ENCODE measurements around the gene CFAP99.

Gene CFAP99

DNA sequence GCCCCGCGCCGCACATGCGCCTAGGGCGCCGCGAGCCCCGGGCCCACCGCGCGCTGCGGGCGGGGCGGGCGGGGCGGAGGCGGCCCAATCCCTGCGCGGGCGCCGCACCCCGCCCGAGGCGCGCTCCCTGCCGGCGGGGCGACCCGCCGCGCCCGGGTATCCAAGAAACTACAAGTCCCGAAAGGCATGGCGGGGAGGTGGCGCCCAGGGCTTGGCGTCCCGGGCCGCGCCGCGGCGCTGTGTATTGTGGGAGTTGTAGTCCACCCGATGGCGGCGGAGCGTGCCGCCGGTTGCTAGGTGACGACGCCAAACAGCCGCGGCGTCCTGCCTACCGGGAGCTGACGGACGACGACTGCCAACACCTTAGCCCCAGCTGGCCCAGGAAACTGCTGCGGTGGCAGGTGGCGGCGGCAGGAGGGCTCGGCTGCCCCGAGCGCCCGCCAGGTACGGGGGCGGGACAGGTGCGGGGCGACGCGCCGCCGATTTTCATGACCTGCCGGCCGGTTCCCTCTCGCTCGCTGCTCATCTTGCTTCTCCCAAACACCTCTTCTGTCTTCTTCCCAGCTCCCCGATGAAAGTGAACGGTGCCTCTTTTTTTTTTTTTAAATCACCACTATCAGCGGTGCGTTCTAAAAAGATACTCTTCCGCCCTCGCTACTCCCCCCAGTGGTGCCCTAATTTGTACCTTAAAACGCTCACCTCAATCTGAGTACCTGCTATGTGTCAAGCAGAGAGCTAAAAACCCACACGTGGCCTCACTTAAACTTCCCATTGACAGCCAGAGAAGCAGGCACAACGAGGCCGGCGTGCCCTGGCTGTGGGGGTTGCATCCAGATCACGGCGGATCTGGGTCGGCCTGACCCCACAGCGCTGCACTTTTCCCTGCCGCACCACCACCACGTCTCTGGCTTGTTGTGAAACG, at the start of gene CFAP99:
CFAP99 (plus strand) TSS at position 306 of the 922 bp plus-strand sequence.
- TF ChIP-seq CTCF (IDR thresholded peaks at IDR 0.05): no peak

DNA sequence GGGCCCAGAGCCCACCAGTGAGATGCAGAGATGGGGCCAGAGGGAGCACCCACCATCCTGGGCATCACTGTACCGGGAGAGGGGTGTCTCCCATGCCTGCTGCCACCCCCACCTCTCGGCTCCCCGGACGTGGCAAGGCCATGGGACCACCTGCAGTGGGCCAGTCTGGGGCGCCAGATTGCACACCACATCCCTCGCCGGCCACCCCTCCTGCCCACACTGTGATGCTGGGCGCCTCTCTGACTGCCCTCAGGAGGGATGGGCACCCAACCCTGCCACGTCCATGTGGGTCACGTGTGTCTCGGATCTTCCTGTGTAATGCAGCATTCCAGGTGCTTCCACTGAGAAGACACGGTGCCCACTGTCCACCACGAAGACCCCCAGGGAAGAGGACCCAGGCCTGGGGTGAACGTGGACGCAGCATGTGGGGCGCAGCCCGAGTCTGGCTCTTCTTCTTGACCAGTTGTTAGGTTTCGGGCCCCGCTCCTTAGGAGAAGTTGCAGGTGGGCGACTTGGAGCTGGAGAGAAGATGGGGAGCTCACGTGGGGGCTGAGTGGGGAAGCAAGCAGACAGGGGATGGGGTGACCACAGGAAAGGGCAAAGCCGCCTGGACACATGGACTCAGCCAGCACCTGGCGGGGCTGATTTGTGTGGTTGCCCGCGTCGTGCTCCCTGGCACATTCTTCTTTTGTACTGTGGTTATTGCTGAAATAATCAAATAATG, 48.0 kb upstream of the CFAP99 start:
- no peak for TF ChIP-seq CTCF (IDR thresholded peaks at IDR 0.05)

DNA sequence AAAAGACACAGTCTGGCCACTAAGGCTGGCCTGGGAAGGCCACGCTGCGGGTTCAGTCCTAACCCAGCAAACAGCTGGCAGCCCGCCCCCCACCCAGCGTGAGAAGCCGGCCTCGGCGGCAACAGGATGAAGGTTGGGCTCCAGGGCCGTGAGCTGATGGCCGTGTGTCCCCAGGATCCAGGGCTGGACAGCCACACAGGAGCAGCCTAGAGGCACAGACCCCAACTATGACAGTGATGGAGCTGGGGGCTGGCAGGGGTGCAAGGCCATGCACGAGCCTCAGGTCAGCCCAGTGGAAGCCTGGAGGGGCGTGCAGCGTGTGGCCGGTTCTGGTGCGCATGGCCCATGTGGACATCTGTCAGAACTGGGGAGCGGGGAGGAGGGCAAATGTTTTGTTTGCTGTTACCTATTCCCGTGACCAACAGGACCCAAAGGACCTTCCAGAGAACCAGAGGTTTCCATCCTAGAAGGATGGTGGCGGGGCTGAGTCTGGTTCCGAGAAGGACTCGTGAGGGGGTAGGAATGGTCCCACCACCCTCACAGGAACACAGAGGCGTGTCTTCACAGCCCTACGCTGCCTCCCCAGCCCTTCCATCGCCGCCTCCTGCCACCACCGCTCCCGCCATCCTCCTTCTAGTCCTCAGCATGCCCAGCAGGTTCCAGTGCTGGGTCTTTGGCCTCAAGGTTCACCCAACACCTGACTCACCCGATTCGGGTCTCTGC, 46.8 kb upstream of the CFAP99 start:
- no peak for TF ChIP-seq CTCF (IDR thresholded peaks at IDR 0.05)

DNA sequence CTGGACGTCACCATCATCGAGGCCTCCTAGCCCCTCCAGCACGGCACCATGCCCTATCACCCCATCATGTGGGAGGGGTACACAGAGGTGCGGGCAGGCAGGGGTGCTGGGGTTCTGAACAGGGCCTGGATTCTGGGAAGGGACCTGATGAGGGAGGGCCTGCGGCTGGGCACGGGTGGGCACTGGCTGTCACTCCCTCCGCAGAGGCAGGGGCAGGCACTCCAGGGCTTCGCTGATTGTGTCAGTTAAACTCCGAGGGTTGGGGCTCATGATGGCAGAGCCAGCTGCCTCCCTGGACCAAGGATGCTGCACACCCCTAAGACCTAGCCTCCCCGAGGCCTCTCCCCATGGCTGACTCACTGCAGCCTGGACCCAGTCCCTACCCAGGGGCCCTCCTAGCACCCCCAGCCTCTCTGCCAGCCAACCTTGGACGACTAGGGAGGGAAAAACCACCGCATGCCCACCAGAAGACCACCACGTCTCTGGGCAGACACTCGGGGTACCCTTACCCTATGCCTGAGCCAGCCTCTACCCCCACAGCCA, 46.2 kb upstream of the CFAP99 start:
- TF ChIP-seq CTCF (IDR thresholded peaks at IDR 0.05): no peak

GRCh38 chr4:2373532-2373931, 45.2 kb upstream of the CFAP99 start:
- TF ChIP-seq CTCF (IDR thresholded peaks at IDR 0.05): no peak

GRCh38 chr4:2375427-2375826, 43.3 kb upstream of the CFAP99 start:
- no peak for TF ChIP-seq CTCF (IDR thresholded peaks at IDR 0.05)

DNA sequence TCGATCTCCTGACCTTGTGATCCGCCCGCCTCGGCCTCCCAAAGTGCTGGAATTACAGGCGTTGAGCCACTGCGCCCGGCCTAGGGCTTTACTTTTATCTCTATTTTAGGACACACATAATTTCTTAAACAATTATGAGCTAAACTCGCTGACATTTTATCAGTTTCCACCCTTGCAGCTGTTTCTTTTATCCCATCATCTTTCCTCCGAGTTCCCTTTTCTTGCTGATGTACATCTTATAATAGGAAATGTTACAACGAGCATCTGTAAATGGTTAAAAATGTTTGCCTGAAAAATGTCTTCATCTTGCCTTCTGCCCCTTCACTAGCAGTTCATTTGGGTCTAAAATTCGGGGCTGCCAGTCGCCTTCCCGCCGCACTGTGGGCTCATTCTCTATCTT, 41.5 kb upstream of the CFAP99 start:
- no peak for TF ChIP-seq CTCF (IDR thresholded peaks at IDR 0.05)

All from LNCAP (cell line).